HepG2 (cell line): ENCODE data around the gene FANCD2OS. TPM values are rescaled to one million over a fixed set of nuclear protein-coding genes. Genes with fewer than 3 reads are reported as not detected.

Experiments used
- CC2D1A ChIP-seq: sonication (generic); formaldehyde crosslinking; IDR thresholded peaks from 2 replicates; pipeline ENCODE4 v1.8.1; 2023; ENCODE audit warnings: mild to moderate bottlenecking, missing genetic modification reagents
- ELF1 ChIP-seq: sonication (generic); formaldehyde crosslinking; IDR thresholded peaks from 2 replicates; pipeline ENCODE4 v1.4.0; 2020; ENCODE audit warnings: missing genetic modification reagents
- HOXA7 ChIP-seq: sonication (generic); formaldehyde crosslinking; IDR thresholded peaks from 2 replicates; pipeline ENCODE4 v1.8.1; 2022; ENCODE audit warnings: mild to moderate bottlenecking, missing genetic modification reagents, moderate library complexity
- IRF2 ChIP-seq: IDR thresholded peaks from 2 replicates; pipeline ENCODE4 v1.6.1; 2018; ENCODE audit warnings: missing genetic modification reagents, missing compliant biosample characterization
- KLF11 ChIP-seq: IDR thresholded peaks from 2 replicates; pipeline ENCODE4 v1.6.1; 2016; ENCODE audit warnings: missing compliant biosample characterization
- MAF1 ChIP-seq: sonication (generic); formaldehyde crosslinking; IDR thresholded peaks from 2 replicates; pipeline ENCODE4 v1.5.0; 2020; ENCODE audit warnings: missing genetic modification reagents, borderline replicate concordance
- MYC ChIP-seq: sonication (generic); formaldehyde crosslinking; IDR thresholded peaks from 2 replicates; pipeline ENCODE4 v1.9.0; 2021; ENCODE audit warnings: missing genetic modification reagents, borderline replicate concordance
- PBX3 ChIP-seq: sonication (generic); formaldehyde crosslinking; IDR thresholded peaks from 2 replicates; pipeline ENCODE4 v1.8.1; 2023; ENCODE audit warnings: missing genetic modification reagents, inconsistent platforms, borderline replicate concordance
- RXRB ChIP-seq: IDR thresholded peaks from 2 replicates; pipeline ENCODE4 v1.6.1; 2016; ENCODE audit warnings: borderline replicate concordance, missing genetic modification reagents, missing compliant biosample characterization
- SRSF1 ChIP-seq: fragments of 200-400 bp; formaldehyde crosslinking; optimal IDR thresholded peaks from 2 replicates; pipeline ENCODE3; 2017; ENCODE audit warnings: mild to moderate bottlenecking, low read depth, low read length, moderate library complexity
- ZFP36L1 ChIP-seq: sonication (generic); formaldehyde crosslinking; IDR thresholded peaks from 2 replicates; pipeline ENCODE4 v1.8.0; 2022; ENCODE audit warnings: mild to moderate bottlenecking, missing genetic modification reagents, moderate library complexity
- ZFP37 ChIP-seq: sonication (generic); formaldehyde crosslinking; IDR thresholded peaks from 2 replicates; pipeline ENCODE4 v1.4.0; 2020; ENCODE audit warnings: missing genetic modification reagents, borderline replicate concordance
- ZFY ChIP-seq: sonication (generic); formaldehyde crosslinking; IDR thresholded peaks from 2 replicates; pipeline ENCODE4 v1.4.0; 2020; ENCODE audit warnings: missing genetic modification reagents
- ZHX1 ChIP-seq: sonication (generic); formaldehyde crosslinking; IDR thresholded peaks from 2 replicates; pipeline ENCODE4 v1.8.1; 2022; ENCODE audit warnings: low read depth, mild to moderate bottlenecking, missing genetic modification reagents
- polyA plus RNA-seq, 8 experiments: library from polyadenylated mRNA; depleted of rRNA in 3 of 8; stranded (reverse) in 7 of 8; unstranded in 1 of 8; fragments of >200 nt; fragmentation: Illumina TruSeq in 4 of 8; extraction: Trizol in 4 of 8; gene quantifications; 2 replicates each; pipeline versions ENCODE4 v1.2.1 to v1.2.3, GENCODE V29; 2011 to 2016; ENCODE audit warnings: low read depth in 4 of 8, missing spikeins in 1 of 8, mixed read lengths in 1 of 8; ENCODE audit not compliant: insufficient read depth in 1 of 8
- total RNA-seq, 5 experiments: library from RNA; depleted of rRNA; stranded (reverse); fragments of >200 nt; fragmentation: Illumina TruSeq; extraction: Trizol; gene quantifications; 2 replicates each; pipeline ENCODE4 v1.2.3, GENCODE V29; 2016; ENCODE audit warnings: low read depth in 1 of 5
- TF ChIP-seq, protein P1 (sequence below): sonication (generic); formaldehyde crosslinking; IDR thresholded peaks from 2 replicates; pipeline ENCODE4 v1.5.1; 2020; ENCODE audit warnings: missing genetic modification reagents, mild to moderate bottlenecking, borderline replicate concordance
- TF ChIP-seq, protein P2 (sequence below): IDR thresholded peaks from 2 replicates; pipeline ENCODE4 v1.6.1; 2016; ENCODE audit warnings: missing biosample characterization, missing genetic modification reagents, low read depth
- TF ChIP-seq, protein P3 (sequence below): sonication (generic); formaldehyde crosslinking; IDR thresholded peaks from 2 replicates; pipeline ENCODE4 v1.9.0; 2022; ENCODE audit warnings: missing genetic modification reagents, mild to moderate bottlenecking, borderline replicate concordance

FANCD2OS gene
- total and polyA plus RNA-seq, 2 of the 13 experiments (the other 11 are each of a cell fraction or from before 2014, with no cell fraction given), result not detected

GRCh38 chr3:10115326-10116137 lies 7.5 kb upstream of the FANCD2OS start, which contains the start of gene BRK1 (continued):
- 0 out of 2 replicates have a peak, but pooled peaks have one; percentile 50 for TF ChIP-seq IRF2
- TF ChIP-seq RXRB (CRISPR knock-in tag), result peak; percentile 38; the same call in 1 of the 2 replicates
- no peak; the same call in 1 of the 2 replicates for TF ChIP-seq ZHX1
- TF ChIP-seq, protein P1, sequence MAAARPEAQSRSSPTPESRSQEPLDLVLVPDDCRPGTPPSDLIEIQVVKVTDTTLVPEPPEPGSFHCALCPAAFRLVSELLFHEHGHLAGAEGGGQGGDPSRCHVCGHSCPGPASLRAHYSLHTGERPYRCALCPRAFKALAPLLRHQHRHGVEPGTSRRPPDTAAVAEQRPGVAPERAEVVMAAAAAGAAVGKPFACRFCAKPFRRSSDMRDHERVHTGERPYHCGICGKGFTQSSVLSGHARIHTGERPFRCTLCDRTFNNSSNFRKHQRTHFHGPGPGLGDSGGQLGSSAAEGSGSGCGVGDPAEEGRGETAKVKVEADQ (CRISPR knock-in tag), result peak; percentile 72; the same call in 1 of the 2 replicates
- TF ChIP-seq, protein P2, sequence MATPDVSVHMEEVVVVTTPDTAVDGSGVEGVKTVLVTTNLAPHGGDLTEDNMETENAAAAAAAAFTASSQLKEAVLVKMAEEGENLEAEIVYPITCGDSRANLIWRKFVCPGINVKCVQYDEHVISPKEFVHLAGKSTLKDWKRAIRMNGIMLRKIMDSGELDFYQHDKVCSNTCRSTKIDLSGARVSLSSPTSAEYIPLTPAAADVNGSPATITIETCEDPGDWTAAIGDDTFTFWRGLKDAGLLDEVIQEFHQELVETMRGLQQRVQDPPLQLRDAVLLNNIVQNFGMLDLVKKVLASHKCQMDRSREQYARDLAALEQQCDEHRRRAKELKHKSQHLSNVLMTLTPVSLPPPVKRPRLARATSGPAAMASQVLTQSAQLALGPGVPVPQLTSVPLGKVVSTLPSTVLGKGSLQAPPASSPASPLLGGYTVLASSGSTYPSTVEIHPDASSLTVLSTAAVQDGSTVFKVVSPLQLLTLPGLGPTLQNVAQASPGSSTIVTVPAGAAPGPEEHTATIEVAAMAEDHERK (CRISPR knock-in tag), result 0 out of 2 replicates have a peak, but pooled peaks have one; percentile 39
- peak; percentile 64; the same call in 1 of the 2 replicates for TF ChIP-seq KLF11 (CRISPR knock-in tag)
- no peak for TF ChIP-seq CC2D1A (CRISPR knock-in tag)
- TF ChIP-seq ELF1 (CRISPR knock-in tag), result 0 out of 2 replicates have a peak, but pooled peaks have one; percentile 15
- TF ChIP-seq SRSF1, result peak; percentile 91
- TF ChIP-seq PBX3 (CRISPR knock-in tag), result 0 out of 2 replicates have a peak, but pooled peaks have one; percentile 71
- TF ChIP-seq ZFP37 (CRISPR knock-in tag), result peak; percentile 77; the same call in 1 of the 2 replicates
- TF ChIP-seq ZFY, result peak; percentile 83
- TF ChIP-seq, protein P3, sequence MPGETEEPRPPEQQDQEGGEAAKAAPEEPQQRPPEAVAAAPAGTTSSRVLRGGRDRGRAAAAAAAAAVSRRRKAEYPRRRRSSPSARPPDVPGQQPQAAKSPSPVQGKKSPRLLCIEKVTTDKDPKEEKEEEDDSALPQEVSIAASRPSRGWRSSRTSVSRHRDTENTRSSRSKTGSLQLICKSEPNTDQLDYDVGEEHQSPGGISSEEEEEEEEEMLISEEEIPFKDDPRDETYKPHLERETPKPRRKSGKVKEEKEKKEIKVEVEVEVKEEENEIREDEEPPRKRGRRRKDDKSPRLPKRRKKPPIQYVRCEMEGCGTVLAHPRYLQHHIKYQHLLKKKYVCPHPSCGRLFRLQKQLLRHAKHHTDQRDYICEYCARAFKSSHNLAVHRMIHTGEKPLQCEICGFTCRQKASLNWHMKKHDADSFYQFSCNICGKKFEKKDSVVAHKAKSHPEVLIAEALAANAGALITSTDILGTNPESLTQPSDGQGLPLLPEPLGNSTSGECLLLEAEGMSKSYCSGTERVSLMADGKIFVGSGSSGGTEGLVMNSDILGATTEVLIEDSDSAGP, result no peak
- no peak for TF ChIP-seq ZFP36L1 (CRISPR knock-in tag)
- TF ChIP-seq HOXA7 (CRISPR knock-in tag), result no peak
- peak; percentile 92 for TF ChIP-seq MYC
- TF ChIP-seq MAF1 (CRISPR knock-in tag), result 0 out of 2 replicates have a peak, but pooled peaks have one; percentile 45
